HG02943 (cell line): ENCODE measurements around the gene BBS12.

Experiments
- ATAC-seq: cut with Tn5 transposase; IDR thresholded peaks from one replicate; pipeline ENCODE4 v1.9.1; 2021; ENCODE audit warnings: mild to moderate bottlenecking, low read depth, moderate library complexity; ENCODE audit not compliant: unreplicated experiment

BBS12 gene

DNA sequence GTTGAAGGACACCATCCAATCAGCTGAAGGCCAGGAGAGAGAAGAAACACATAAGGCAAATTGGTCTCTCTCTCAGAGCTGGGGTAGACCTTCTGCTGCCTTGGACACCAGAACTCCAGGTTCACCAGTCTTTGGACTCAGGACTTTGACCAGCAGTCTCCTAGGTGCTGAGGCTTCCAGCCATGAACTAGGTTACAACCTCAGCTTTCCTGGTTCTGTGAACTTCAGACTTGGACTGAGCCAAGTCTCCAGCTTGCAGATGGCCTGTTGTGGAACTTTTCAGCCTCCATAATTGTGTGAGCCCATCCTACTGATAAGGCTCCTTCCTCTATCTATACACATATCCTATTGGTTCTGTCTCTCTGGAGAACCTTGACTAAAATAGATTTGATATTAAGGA lies 20.6 kb upstream of the BBS12 start:
- no peak for ATAC-seq

- no peak for ATAC-seq
These were observed 19.7 kb upstream of the BBS12 start for GRCh38 chr4:122712782-122713181.

- ATAC-seq, result no peak
These were observed 17.3 kb upstream of the BBS12 start for GRCh38 chr4:122715221-122715620.

- ATAC-seq, result peak; percentile 95
These were observed 15.6 kb upstream of the BBS12 start for GRCh38 chr4:122716825-122717448.

GRCh38 chr4:122718281-122718680 lies 14.2 kb upstream of the BBS12 start:
- no peak for ATAC-seq

DNA sequence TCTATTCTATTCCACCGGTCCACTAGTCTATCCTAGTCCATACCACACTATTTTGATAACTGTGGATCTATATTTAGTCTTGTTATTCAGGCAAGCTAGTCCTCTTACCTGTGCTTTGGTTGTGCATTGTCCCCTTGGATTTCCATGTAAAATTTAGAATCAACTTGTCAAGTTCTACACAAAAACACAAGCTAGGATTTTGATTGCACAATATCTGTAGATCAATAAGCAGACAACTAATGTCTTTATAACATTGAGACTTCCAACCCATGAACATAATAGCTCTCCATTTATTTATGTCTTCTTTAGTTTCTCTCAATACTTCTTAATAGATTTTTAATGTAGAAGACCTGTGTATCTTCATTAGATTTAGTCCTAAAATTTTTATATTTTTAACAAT lies 10.2 kb upstream of the BBS12 start:
- no peak for ATAC-seq

GRCh38 chr4:122728856-122729255 lies 3.6 kb upstream of the BBS12 start:
- no peak for ATAC-seq

GRCh38 chr4:122731676-122732075 lies 828 bp upstream of the BBS12 start:
- no peak for ATAC-seq

DNA sequence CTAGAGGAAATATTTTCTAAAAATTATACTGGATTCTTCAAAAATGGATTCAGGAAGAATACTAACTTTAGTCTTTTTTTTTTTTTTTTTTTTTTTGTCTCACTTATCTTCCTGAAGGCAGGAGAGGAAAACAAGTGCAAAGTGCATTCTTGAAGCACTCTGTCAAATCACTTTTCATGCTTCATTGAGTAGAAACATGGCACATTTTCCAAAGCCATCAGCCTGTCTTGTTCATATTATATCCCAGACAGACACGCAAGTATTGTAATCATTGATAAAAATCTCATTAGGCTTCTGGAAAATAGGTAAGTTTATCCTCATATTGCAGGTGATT lies 1.2 kb downstream of the BBS12 start:
- ATAC-seq, result no peak

- ATAC-seq, result no peak
These were observed 6.7 kb downstream of the BBS12 start for GRCh38 chr4:122739174-122739573.

DNA sequence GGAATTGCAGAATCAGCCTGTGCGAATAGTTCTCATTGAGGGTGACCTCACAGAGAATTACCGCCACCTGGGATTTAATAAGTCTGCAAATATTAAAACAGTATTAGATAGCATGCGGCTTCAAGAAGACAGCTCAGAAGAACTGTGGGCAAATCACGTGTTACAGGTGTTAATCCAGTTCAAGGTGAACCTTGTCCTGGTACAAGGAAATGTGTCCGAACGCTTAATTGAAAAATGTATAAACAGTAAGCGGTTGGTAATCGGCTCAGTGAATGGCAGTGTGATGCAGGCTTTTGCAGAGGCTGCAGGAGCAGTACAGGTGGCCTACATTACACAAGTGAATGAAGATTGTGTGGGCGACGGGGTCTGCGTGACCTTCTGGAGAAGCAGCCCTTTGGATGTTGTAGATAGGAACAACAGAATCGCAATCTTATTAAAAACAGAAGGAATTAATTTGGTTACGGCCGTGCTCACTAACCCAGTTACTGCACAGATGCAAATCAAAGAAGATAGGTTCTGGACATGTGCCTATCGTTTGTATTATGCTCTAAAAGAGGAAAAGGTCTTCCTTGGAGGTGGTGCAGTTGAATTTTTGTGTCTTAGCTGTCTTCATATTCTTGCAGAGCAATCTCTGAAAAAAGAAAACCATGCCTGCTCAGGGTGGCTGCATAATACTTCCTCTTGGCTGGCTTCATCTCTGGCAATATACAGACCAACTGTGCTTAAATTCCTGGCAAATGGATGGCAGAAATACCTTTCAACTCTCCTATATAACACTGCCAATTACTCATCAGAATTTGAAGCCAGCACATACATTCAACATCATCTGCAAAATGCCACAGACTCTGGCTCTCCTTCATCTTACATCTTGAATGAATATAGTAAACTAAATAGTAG lies 10.7 kb downstream of the BBS12 start:
- no peak for ATAC-seq

DNA sequence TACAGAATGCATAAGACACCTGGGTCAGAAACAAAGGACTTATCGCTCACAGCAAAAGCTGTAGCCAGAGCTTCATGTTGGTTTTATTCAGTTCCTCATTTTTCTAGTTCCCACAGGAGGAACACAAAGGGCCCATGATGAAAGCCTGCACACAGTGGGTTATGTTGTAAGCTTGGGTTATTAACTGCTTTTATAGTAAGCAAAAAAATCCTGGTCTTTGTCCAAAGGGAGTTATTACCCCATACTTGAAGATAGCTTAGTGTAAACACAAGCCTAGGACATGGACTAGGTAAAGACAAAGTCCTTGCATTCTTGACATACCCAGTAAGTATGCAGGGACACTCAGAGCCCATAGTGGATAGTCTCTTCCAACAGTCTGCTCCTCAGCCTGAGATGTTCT lies 11.7 kb downstream of the BBS12 start:
- no peak for ATAC-seq

DNA sequence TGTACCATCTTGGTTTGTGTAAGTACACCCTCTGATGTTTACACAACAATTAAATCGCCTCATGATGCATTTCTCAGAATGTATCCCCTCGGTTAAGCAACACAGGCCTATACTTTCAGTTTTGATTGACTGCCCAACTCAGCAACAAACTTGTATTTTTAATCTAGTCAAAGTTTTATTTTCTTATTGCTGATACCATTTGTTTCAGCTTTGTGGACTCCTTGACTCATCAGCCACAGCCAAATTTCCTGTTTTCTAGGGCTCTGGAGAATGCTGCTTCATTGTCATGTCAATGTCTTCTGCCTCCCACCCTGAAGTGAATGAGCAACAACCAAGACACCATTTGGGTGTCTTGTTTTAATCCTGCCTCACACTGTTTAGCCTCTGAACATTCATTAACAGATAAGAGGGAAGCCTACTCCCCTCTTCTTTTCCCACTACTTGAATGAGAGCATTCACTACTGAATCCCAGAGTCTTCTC lies 14.0 kb downstream of the BBS12 start:
- no peak for ATAC-seq

DNA sequence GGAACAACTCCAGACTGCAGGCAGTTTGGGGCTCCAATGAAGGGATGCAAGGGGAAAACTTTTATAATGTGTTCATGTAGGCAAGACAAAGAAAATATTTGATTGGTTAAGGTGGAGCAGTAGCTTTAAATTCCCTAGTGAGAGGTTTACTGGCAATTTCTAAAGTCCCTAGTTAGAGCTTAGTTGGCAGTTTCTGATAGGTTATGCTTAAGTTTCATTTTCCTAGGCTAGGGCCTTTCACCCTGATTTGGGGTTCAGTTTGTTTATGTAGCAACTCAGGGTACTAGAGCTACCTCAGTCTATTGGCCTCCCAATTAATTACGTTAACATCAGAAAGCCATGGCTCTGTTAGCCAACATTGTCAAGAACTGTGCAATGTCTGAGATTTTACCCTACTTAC lies 14.6 kb downstream of the BBS12 start:
- no peak for ATAC-seq

- ATAC-seq, result no peak
These were observed 15.4 kb downstream of the BBS12 start for GRCh38 chr4:122747883-122748282.

DNA sequence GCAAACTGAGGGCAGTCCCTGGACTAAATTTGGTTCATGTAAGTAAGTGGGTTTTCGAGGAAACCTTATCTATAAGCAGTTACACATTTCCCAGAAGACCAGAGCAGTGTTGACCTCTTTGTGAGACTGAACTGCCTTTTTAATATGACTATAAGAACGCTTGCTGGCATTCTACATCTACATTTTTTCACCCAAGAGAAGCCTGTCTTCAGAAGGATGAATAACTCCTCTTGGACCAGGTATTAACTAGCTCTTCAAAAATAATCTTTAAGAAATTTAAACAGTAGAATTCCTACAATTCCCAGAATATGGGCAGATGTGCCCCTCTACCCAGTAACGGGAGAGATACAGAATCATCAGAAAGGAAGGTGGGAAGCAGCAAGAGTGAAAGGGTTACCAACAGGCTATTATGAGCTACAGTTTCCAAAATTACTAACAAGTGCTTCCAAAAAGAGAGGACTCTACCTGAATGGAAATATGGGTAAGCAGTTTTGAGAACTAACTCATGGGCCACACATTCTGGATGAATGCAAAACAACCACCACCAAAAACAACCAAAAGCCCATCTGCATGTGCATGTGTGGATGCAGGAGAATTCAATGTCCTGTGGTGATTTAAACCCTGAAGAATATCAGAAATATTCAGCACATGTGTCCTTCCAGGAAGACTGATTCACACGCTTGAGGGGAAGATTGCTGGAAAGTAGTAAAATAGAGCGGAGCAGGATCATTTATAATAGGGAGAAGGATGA lies 17.4 kb downstream of the BBS12 start:
- no peak for ATAC-seq

GRCh38 chr4:122755675-122756074 lies 23.2 kb downstream of the BBS12 start:
- no peak for ATAC-seq

DNA sequence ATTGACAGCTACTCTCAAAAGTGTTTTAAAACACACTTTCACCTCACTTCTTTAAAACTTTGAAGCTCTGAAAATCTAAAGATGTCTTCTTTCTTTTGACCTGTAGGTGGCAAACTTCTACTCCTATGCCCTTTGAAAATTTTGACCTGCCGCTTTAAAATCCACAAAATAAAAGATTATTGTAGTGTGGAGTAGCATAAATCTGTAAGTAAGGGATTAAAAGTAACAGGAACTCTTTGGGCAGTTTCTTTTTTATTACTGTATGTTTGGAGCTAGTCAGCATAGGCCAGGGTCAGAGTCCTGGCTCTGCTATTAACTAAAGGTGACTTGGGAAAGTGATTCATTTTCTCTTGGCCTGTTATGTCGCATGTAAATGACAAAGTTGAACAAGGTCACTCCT lies 25.5 kb downstream of the BBS12 start:
- ATAC-seq, result no peak

GRCh38 chr4:122759639-122760310 lies 27.3 kb downstream of the BBS12 start:
- ATAC-seq, result no peak

DNA sequence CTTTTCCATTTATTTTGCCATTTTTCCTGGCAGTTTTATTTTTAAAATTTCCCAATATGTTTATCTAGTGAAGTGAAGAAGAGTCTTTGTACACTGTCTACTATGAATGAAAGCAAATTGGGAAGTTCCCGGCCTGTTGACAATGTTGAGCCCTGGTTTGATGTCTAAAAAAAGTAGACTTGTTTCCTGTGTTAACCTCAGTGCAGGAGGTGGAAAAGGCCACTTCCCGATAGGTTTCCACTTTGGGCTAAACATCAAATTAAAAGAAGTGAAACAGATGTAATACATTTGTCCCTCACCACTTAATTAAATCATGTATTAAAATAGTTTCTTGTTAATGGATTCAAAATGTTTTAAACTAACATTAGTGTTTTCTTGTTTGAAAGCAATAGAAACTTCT lies 30.0 kb downstream of the BBS12 start:
- ATAC-seq, result no peak
